Upper lobe of left lung (tissue), 4 donors: Measurements from ENCODE around the gene CYP4F12.
"Not testable (repeated sequence)": the region's sequence is repeated elsewhere in the genome, so short reads cannot be mapped to it uniquely, and the experiment has no call there.

Source experiments
- EP300 ChIP-seq, 4 donors: sonication (generic); formaldehyde crosslinking; IDR thresholded peaks; one replicate each; pipeline ENCODE4 v1.5.1; 2017; ENCODE audit warnings: antibody characterized with exemption in 4 of 4, control low read depth in 2 of 4
- POLR2A ChIP-seq, 4 donors: fragments of 450-650 bp; IDR thresholded peaks; one replicate each; pipeline ENCODE4 v1.5.1; 2016 to 2017; ENCODE audit warnings: antibody characterized with exemption in 4 of 4, mild to moderate bottlenecking in 2 of 4
- POLR2AphosphoS5 ChIP-seq, 2 donors: sonication (generic); formaldehyde crosslinking; IDR thresholded peaks; one replicate each; pipeline ENCODE4 v1.5.1; 2017; ENCODE audit warnings: antibody characterized with exemption in 2 of 2
- TF ChIP-seq, protein P1 (sequence below), 6 experiments: fragments of 450-650 bp in 4 of 6; fragments of 200-600 bp in 2 of 6; sonication (generic) in 2 of 6; IDR thresholded peaks; one replicate each; pipeline ENCODE4 v1.5.1; 2016 to 2019; ENCODE audit warnings: antibody characterized with exemption in 6 of 6

DNA sequence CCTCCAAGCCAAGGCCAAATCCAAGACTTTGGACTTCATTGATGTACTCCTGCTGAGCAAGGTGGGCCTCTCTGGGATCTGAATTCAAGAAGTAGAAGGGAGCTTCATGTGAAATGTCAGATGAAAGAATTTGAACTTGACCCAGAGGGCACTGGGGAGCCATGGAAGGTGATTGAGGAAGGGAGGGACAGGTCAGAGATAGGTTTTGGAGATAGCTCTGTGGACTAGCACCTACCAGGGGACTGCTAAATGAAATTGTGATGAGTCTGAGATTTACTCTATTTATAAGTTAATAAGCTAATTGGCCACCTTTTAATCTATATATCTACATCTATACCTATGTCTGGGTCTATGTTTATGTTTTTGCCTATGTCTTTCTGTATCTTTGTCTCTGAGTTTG is 22.8 kb upstream of the CYP4F12 start:
- TF ChIP-seq, protein P1, sequence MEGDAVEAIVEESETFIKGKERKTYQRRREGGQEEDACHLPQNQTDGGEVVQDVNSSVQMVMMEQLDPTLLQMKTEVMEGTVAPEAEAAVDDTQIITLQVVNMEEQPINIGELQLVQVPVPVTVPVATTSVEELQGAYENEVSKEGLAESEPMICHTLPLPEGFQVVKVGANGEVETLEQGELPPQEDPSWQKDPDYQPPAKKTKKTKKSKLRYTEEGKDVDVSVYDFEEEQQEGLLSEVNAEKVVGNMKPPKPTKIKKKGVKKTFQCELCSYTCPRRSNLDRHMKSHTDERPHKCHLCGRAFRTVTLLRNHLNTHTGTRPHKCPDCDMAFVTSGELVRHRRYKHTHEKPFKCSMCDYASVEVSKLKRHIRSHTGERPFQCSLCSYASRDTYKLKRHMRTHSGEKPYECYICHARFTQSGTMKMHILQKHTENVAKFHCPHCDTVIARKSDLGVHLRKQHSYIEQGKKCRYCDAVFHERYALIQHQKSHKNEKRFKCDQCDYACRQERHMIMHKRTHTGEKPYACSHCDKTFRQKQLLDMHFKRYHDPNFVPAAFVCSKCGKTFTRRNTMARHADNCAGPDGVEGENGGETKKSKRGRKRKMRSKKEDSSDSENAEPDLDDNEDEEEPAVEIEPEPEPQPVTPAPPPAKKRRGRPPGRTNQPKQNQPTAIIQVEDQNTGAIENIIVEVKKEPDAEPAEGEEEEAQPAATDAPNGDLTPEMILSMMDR (IDR thresholded peaks at IDR 0.05), result not testable (repeated sequence)
- TF ChIP-seq POLR2AphosphoS5, POLR2A, EP300 (IDR thresholded peaks at IDR 0.05): not testable (repeated sequence)
